ENCODE data around the gene C13orf42.

Gene C13orf42

GRCh38 chr13:51101636-51102235, 9.3 kb downstream of the C13orf42 start:
- Histone ChIP-seq H2AFZ (ENCODE audit: low read length) (no peak overlapping the region), H3K23ac (ENCODE audit: low read depth, low read length, poor library complexity) (no peak overlapping the region), H3K14ac (ENCODE audit: low read length) (no peak overlapping the region), H2BK120ac (ENCODE audit: low read depth, low read length) (no peak overlapping the region), H3K9ac (ENCODE audit: low read depth, low read length, poor library complexity) (no peak overlapping the region), H3K18ac (ENCODE audit: low read length) (no peak overlapping the region), H3K79me1 (ENCODE audit: low read depth, low read length) (no peaks in the 10 kb centered on the region), H2BK15ac (ENCODE audit: low read length) (no peak overlapping the region), H3K4me2 (ENCODE audit: insufficient read depth, low read length, poor library complexity, severe bottlenecking) (no peak overlapping the region), H3K9me3 (replicated peaks in 1 of 2; ENCODE audit: control insufficient read depth in 2 of 2, insufficient read depth in 1 of 2, low read depth in 1 of 2, low read length in 2 of 2) (peaks cover 0 to 2% of the 10 kb centered on the region in 2 donors), H4K8ac (ENCODE audit: low read depth, low read length) (no peak overlapping the region), H3K36me3 (replicated peaks in 1 of 2; ENCODE audit: control insufficient read depth in 2 of 2, insufficient read depth in 2 of 2, low read length in 2 of 2) (no peaks in the 10 kb centered on the region), H2BK12ac (ENCODE audit: low read length) (no peak overlapping the region), H3K27me3 (ENCODE audit: control insufficient read depth in 3 of 3, insufficient read depth in 3 of 3, low read depth in 1 of 3, low read length in 3 of 3) (peaks cover 0 to 6% (median 0%) of the 10 kb centered on the region in 3 experiments), H3K4ac (ENCODE audit: low read length) (no peak overlapping the region), H3K4me1 (ENCODE audit: control insufficient read depth in 2 of 2, insufficient read depth in 1 of 2, low read depth in 1 of 2, low read length in 2 of 2) (peaks cover 0 to 4% of the 10 kb centered on the region in 2 donors), H2AK5ac (ENCODE audit: low read depth, low read length) (no peak overlapping the region), H3K27ac (replicated peaks; ENCODE audit: low read length) (no peak overlapping the region), H2BK5ac (ENCODE audit: low read length) (no peak overlapping the region), H4K91ac (ENCODE audit: low read depth, low read length, poor library complexity) (no peak overlapping the region), H3K4me3 (ENCODE audit: low read length in 2 of 2) (no peak overlapping the region)
- no peak for DNase-seq (ENCODE audit: low spot score)
- WGBS, 2 donors (ENCODE audit: extremely low coverage in 2 of 2, insufficient read length in 2 of 2, insufficient replicate concordance in 1 of 2) = no CpG with 5 or more reads among the region's 5 CpGs

DNA sequence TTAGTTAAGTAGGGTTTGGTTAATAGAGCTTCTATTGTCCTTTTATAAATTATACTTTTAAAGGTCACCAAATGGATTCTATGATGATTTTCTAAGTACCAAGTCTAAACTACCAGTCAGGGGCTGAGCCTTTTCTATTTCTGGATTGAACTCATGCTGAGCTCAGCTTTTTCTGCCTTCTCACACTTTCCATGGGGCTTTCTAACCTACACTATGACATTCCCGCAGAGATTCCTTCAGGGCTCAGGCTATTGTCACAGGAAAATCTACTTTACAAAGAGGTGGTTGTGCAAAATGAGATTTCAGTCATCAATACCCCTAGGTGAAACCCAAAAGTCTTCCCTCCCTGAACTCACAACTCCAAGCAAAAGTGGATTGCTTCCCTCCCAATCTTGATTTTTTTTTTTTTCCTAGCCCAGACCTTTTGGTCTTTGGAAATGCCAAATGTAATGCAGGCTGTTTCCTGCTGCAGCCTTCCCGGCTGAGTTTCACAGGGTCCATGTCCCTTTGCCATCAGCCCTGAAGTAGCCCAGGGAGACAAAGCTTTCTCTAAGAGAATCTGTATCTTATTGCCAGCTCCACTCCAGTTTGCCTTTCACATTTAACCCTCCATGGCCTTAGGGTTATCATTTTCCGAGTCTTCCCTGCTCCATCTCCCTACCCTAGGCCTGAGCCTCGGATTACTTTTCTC, 13.6 kb downstream of the C13orf42 start:
- peaks cover 0 to 4% of the 10 kb centered on the region in 2 donors for H3K9me3 ChIP-seq (replicated peaks in 1 of 2; ENCODE audit: control insufficient read depth in 2 of 2, insufficient read depth in 1 of 2, low read depth in 1 of 2, low read length in 2 of 2)
- no peak overlapping the region for H4K91ac ChIP-seq (ENCODE audit: low read depth, low read length, poor library complexity)
- no peak overlapping the region for H3K23ac ChIP-seq (ENCODE audit: low read depth, low read length, poor library complexity)
- no peak for DNase-seq (ENCODE audit: low spot score)
- peak overlapping the region; percentile 64 for H3K27ac ChIP-seq (replicated peaks; ENCODE audit: low read length)
- H3K27me3 ChIP-seq (ENCODE audit: control insufficient read depth in 3 of 3, insufficient read depth in 3 of 3, low read depth in 1 of 3, low read length in 3 of 3) = peaks cover 0 to 6% (median 0%) of the 10 kb centered on the region in 3 experiments
- H3K14ac ChIP-seq (ENCODE audit: low read length) = no peak overlapping the region
- no peak overlapping the region for H2BK120ac ChIP-seq (ENCODE audit: low read depth, low read length)
- H3K36me3 ChIP-seq (replicated peaks in 1 of 2; ENCODE audit: control insufficient read depth in 2 of 2, insufficient read depth in 2 of 2, low read length in 2 of 2) = no peaks in the 10 kb centered on the region
- no peak overlapping the region for H3K4ac ChIP-seq (ENCODE audit: low read length)
- H2BK12ac ChIP-seq (ENCODE audit: low read length) = no peak overlapping the region
- H2AK5ac ChIP-seq (ENCODE audit: low read depth, low read length) = no peak overlapping the region
- H3K18ac ChIP-seq (ENCODE audit: low read length) = no peak overlapping the region
- no peak overlapping the region for H3K4me3 ChIP-seq (ENCODE audit: low read length in 2 of 2)
- H2AFZ ChIP-seq (ENCODE audit: low read length) = no peak overlapping the region
- no peaks in the 10 kb centered on the region for H3K79me1 ChIP-seq (ENCODE audit: low read depth, low read length)
- peaks cover 0 to 4% of the 10 kb centered on the region in 2 donors for H3K4me1 ChIP-seq (ENCODE audit: control insufficient read depth in 2 of 2, insufficient read depth in 1 of 2, low read depth in 1 of 2, low read length in 2 of 2)
- H4K8ac ChIP-seq (ENCODE audit: low read depth, low read length) = no peak overlapping the region
- no peak overlapping the region for H2BK5ac ChIP-seq (ENCODE audit: low read length)
- no peak overlapping the region for H3K4me2 ChIP-seq (ENCODE audit: insufficient read depth, low read length, poor library complexity, severe bottlenecking)
- WGBS, 2 donors (ENCODE audit: extremely low coverage in 2 of 2, insufficient read length in 2 of 2, insufficient replicate concordance in 1 of 2) = no CpG with 5 or more reads among the region's 4 CpGs
- H2BK15ac ChIP-seq (ENCODE audit: low read length) = no peak overlapping the region
- no peak overlapping the region for H3K9ac ChIP-seq (ENCODE audit: low read depth, low read length, poor library complexity)

GRCh38 chr13:51096131-51096530, 14.9 kb downstream of the C13orf42 start:
- no peak overlapping the region for H3K9ac ChIP-seq (ENCODE audit: low read depth, low read length, poor library complexity)
- peaks cover 0 to 9% of the 10 kb centered on the region in 2 donors for H3K4me1 ChIP-seq (ENCODE audit: control insufficient read depth in 2 of 2, insufficient read depth in 1 of 2, low read depth in 1 of 2, low read length in 2 of 2)
- no peak overlapping the region for H4K8ac ChIP-seq (ENCODE audit: low read depth, low read length)
- H3K27me3 ChIP-seq (ENCODE audit: control insufficient read depth in 3 of 3, insufficient read depth in 3 of 3, low read depth in 1 of 3, low read length in 3 of 3) = peaks cover 0 to 6% (median 0%) of the 10 kb centered on the region in 3 experiments
- H2BK5ac ChIP-seq (ENCODE audit: low read length) = no peak overlapping the region
- H3K79me1 ChIP-seq (ENCODE audit: low read depth, low read length) = no peaks in the 10 kb centered on the region
- no peak overlapping the region for H3K4me2 ChIP-seq (ENCODE audit: insufficient read depth, low read length, poor library complexity, severe bottlenecking)
- no peak overlapping the region for H3K4me3 ChIP-seq (ENCODE audit: low read length in 2 of 2)
- no peak overlapping the region for H3K4ac ChIP-seq (ENCODE audit: low read length)
- no peaks in the 10 kb centered on the region for H3K36me3 ChIP-seq (replicated peaks in 1 of 2; ENCODE audit: control insufficient read depth in 2 of 2, insufficient read depth in 2 of 2, low read length in 2 of 2)
- no peak overlapping the region for H2BK15ac ChIP-seq (ENCODE audit: low read length)
- no peak overlapping the region for H3K27ac ChIP-seq (replicated peaks; ENCODE audit: low read length)
- H4K91ac ChIP-seq (ENCODE audit: low read depth, low read length, poor library complexity) = no peak overlapping the region
- H3K14ac ChIP-seq (ENCODE audit: low read length) = no peak overlapping the region
- H2AK5ac ChIP-seq (ENCODE audit: low read depth, low read length) = no peak overlapping the region
- no peak overlapping the region for H2AFZ ChIP-seq (ENCODE audit: low read length)
- no peak overlapping the region for H3K18ac ChIP-seq (ENCODE audit: low read length)
- no peak overlapping the region for H2BK12ac ChIP-seq (ENCODE audit: low read length)
- no peak for DNase-seq (ENCODE audit: low spot score)
- H3K23ac ChIP-seq (ENCODE audit: low read depth, low read length, poor library complexity) = no peak overlapping the region
- no CpG with 5 or more reads among the region's 1 CpG for WGBS, 2 donors (ENCODE audit: extremely low coverage in 2 of 2, insufficient read length in 2 of 2, insufficient replicate concordance in 1 of 2)
- H2BK120ac ChIP-seq (ENCODE audit: low read depth, low read length) = no peak overlapping the region
- peaks cover 0 to 4% of the 10 kb centered on the region in 2 donors for H3K9me3 ChIP-seq (replicated peaks in 1 of 2; ENCODE audit: control insufficient read depth in 2 of 2, insufficient read depth in 1 of 2, low read depth in 1 of 2, low read length in 2 of 2)

GRCh38 chr13:51093574-51093973, 17.5 kb downstream of the C13orf42 start:
- H3K23ac ChIP-seq (ENCODE audit: low read depth, low read length, poor library complexity) = no peak overlapping the region
- no peak overlapping the region for H3K18ac ChIP-seq (ENCODE audit: low read length)
- H2BK5ac ChIP-seq (ENCODE audit: low read length) = no peak overlapping the region
- no peak overlapping the region for H3K9ac ChIP-seq (ENCODE audit: low read depth, low read length, poor library complexity)
- no peak overlapping the region for H3K27ac ChIP-seq (replicated peaks; ENCODE audit: low read length)
- no peak overlapping the region for H3K4me2 ChIP-seq (ENCODE audit: insufficient read depth, low read length, poor library complexity, severe bottlenecking)
- no peak overlapping the region for H4K8ac ChIP-seq (ENCODE audit: low read depth, low read length)
- H3K14ac ChIP-seq (ENCODE audit: low read length) = no peak overlapping the region
- no peak overlapping the region for H2BK15ac ChIP-seq (ENCODE audit: low read length)
- no peak overlapping the region for H2AFZ ChIP-seq (ENCODE audit: low read length)
- no peaks in the 10 kb centered on the region for H3K36me3 ChIP-seq (replicated peaks in 1 of 2; ENCODE audit: control insufficient read depth in 2 of 2, insufficient read depth in 2 of 2, low read length in 2 of 2)
- no peak for DNase-seq (ENCODE audit: low spot score)
- H3K4me3 ChIP-seq (ENCODE audit: low read length in 2 of 2) = no peak overlapping the region
- H2BK12ac ChIP-seq (ENCODE audit: low read length) = no peak overlapping the region
- H2AK5ac ChIP-seq (ENCODE audit: low read depth, low read length) = no peak overlapping the region
- no peaks in the 10 kb centered on the region for H3K79me1 ChIP-seq (ENCODE audit: low read depth, low read length)
- H3K4ac ChIP-seq (ENCODE audit: low read length) = no peak overlapping the region
- H3K9me3 ChIP-seq (replicated peaks in 1 of 2; ENCODE audit: control insufficient read depth in 2 of 2, insufficient read depth in 1 of 2, low read depth in 1 of 2, low read length in 2 of 2) = peaks cover 0 to 4% of the 10 kb centered on the region in 2 donors
- H4K91ac ChIP-seq (ENCODE audit: low read depth, low read length, poor library complexity) = no peak overlapping the region
- H3K27me3 ChIP-seq (ENCODE audit: control insufficient read depth in 3 of 3, insufficient read depth in 3 of 3, low read depth in 1 of 3, low read length in 3 of 3) = peaks cover 0 to 5% (median 0%) of the 10 kb centered on the region in 3 experiments
- WGBS, 2 donors (ENCODE audit: extremely low coverage in 2 of 2, insufficient read length in 2 of 2, insufficient replicate concordance in 1 of 2) = no CpG with 5 or more reads among the region's 4 CpGs
- peaks cover 0 to 9% of the 10 kb centered on the region in 2 donors for H3K4me1 ChIP-seq (ENCODE audit: control insufficient read depth in 2 of 2, insufficient read depth in 1 of 2, low read depth in 1 of 2, low read length in 2 of 2)
- H2BK120ac ChIP-seq (ENCODE audit: low read depth, low read length) = no peak overlapping the region
